ENCODE measurements around the gene MYLK.

Gene MYLK

GRCh38 chr3:123694366-123695087 is 189.6 kb downstream of the MYLK start:
- DNase-seq, result no peak

GRCh38 chr3:123693584-123694190 is 190.4 kb downstream of the MYLK start:
- no peak for DNase-seq

GRCh38 chr3:123692671-123693070 is 191.5 kb downstream of the MYLK start:
- DNase-seq, result no peak

GRCh38 chr3:123692041-123692440 is 192.1 kb downstream of the MYLK start:
- no peak for DNase-seq

- no peak for DNase-seq
Measured at GRCh38 chr3:123689831-123690230, 194.3 kb downstream of the MYLK start.

- no peak for DNase-seq
Measured at GRCh38 chr3:123688241-123688747, 195.8 kb downstream of the MYLK start.

GRCh38 chr3:123687286-123687685 is 196.8 kb downstream of the MYLK start:
- DNase-seq, result no peak

- peak; percentile 59 for DNase-seq
Measured at GRCh38 chr3:123686251-123686650, 197.9 kb downstream of the MYLK start.

- DNase-seq, result no peak
Measured at GRCh38 chr3:123685780-123686179, 198.4 kb downstream of the MYLK start.

GRCh38 chr3:123684636-123685035 is 199.5 kb downstream of the MYLK start:
- no peak for DNase-seq

- DNase-seq, result no peak
Measured at GRCh38 chr3:123684209-123684608, 199.9 kb downstream of the MYLK start.

- DNase-seq, result no peak
Measured at GRCh38 chr3:123683505-123684154, 200.5 kb downstream of the MYLK start.

GRCh38 chr3:123682781-123683504 is 201.2 kb downstream of the MYLK start:
- DNase-seq, result no peak

- no peak for DNase-seq
Measured at GRCh38 chr3:123682302-123682701, 201.8 kb downstream of the MYLK start.

GRCh38 chr3:123679712-123680386 is 204.3 kb downstream of the MYLK start:
- DNase-seq, result no peak

GRCh38 chr3:123678108-123678511 is 206.0 kb downstream of the MYLK start:
- DNase-seq, result no peak

GRCh38 chr3:123672429-123673146 is 211.5 kb downstream of the MYLK start:
- no peak for DNase-seq

GRCh38 chr3:123670743-123671142 is 213.4 kb downstream of the MYLK start:
- no peak for DNase-seq

- no peak for DNase-seq
Measured at GRCh38 chr3:123668906-123669305, 215.2 kb downstream of the MYLK start.

- DNase-seq, result no peak
Measured at GRCh38 chr3:123667784-123668183, 216.3 kb downstream of the MYLK start.

- DNase-seq, result no peak
Measured at GRCh38 chr3:123664753-123665152, 219.4 kb downstream of the MYLK start.

GRCh38 chr3:123663977-123664376 is 220.2 kb downstream of the MYLK start:
- DNase-seq, result no peak

All from right hindlimb (tissue), 1 donor.